Embryonic facial prominence (tissue), 1 donor: ENCODE measurements around the gene TMEM130.
"Not testable (repeated sequence)": the region's sequence is repeated elsewhere in the genome, so short reads cannot be mapped to it uniquely, and the experiment has no call there.

Experiments used
- DNase-seq: peaks from one replicate; pipeline ENCODE4 v3.0.0-alpha.2; 2016; ENCODE audit errors: extremely low spot score

The TMEM130 gene

DNA sequence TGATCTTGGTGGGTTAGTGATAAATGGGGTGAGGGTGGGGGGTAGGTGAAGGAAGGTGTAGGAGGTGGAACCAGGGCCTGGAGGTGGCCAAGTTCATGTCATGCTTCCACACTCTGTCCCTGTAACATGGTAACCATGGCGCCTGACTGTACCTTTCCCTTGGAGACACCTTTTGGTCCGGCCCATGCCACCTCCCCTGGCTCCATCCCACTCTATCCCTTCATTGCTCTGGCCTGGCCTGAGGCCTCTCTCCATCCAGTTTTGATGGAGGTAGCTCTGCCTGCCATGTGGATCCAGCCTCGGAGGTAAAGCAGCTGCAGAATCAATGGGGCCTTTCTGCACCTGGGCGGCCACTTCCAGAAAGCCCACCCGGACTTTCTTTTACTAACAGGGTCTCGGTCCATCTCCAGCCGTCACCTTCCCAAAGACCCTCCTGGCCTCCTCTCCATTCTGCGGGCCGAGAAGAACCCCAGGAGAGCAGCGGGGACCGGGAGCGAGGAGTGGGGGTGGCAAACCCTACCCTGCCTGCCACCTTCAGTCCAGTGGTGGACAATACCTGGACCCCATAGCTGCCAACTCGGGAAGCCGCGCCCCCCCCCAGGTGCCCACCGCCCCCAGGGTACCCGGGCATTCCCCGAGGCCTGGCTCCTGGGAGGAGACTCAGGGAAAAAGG is 8.0 kb upstream of the TMEM130 start:
- no peak for DNase-seq

DNA sequence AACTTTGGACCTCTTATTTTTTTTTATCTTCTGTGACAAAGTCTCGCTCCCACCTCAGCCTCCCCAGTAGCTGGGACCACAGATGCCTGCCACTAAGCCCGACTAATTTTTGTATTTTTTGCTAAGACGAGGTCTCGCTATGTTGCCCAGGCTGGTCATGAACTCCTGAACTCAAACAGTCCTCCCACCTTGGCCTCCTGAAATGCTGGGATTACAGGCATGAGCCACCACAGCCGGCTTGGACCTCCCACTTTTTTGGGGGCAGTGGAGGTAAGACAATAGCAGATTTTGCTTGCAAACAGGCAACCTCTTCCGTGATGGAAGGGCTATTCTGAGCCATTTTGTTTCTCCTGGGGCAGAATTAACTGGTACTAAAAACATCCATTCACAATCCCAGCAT is 7.3 kb upstream of the TMEM130 start:
- no peak for DNase-seq

DNA sequence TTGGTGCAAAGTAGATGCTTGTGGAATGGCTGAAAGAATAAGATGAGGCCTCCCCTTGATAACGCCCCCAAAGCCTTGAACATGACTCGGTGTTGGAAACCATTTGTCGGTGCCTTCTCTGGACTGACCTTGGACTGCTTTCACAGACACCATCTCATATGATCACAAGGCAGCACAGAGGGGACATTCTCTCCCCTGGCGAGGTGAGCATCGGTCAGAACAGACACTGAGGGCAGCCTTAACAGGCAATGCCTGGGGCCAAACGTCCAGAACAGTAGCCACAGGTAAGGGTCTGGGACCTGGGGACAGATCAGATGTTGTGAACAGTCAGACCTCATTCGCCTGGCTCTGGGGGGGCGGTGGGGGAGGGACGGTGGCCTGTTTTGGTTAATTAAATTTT is 5.7 kb upstream of the TMEM130 start:
- no peak for DNase-seq

DNA sequence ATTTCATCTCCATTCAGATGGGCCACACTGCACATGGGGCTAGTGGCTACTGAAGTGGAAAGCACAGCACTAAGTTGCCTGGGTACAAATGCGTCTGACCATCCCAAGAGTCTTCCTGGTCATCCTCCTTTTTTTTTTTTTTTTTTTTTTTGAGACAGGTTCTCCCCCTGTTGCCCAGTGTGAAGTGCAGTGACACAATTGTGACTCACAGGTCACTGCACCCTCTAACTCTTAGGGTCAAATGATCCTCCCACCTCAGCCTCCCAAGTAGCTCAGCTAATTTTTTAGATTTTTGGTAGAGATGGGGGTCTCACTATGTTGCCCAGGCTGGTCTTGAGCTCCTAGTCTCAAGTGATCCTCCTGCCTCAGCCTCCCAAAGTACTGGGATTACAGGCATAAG is 5.1 kb upstream of the TMEM130 start:
- DNase-seq, result no peak

DNA sequence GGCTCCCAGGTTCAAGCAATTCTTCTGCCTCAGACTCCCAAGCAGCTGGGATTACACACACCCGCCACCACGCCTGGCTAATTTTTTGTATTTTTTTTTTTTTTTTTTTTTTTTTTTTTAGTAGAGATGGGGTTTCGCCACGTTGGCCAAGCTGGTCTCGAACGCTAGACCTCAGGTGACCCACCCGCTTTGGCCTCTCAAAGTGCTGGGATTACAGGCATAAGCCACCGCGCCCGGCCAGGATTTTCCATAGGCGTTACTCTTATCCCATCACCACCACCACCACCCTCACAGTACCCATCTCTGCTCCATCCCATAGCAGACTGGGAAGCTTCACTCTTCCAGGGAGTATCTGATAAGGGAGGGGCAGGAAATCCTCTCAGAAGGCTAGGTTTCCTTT is 3.8 kb upstream of the TMEM130 start:
- not testable (repeated sequence) for DNase-seq

DNA sequence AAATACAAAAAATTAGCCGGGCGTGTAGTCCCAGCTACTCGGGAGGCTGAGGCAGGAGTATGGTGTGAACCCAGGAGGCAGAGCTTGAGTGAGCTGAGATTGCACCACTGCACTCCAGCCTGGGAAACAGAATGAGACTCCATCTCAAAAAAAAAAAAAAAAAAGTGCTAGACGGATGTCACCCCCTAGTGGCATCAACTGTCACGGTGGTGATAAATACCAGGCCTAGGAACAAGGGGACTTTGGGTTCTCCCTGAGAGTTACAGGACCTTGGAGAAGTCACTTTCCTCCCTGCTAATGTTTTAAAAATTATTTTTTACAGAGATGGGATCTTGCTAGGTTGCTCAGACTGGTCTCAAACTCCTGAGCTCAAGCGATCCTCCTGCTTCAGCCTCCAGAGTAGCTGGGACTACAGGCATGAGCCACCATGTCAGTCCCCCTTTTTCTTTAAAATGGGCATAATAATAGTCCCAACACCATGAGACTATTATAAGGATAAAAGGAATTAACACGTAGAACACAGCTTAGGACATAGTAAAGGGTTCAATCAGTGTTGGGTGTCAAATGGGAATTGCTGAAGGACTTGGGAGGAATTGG is 2.6 kb upstream of the TMEM130 start:
- DNase-seq, result no peak

DNA sequence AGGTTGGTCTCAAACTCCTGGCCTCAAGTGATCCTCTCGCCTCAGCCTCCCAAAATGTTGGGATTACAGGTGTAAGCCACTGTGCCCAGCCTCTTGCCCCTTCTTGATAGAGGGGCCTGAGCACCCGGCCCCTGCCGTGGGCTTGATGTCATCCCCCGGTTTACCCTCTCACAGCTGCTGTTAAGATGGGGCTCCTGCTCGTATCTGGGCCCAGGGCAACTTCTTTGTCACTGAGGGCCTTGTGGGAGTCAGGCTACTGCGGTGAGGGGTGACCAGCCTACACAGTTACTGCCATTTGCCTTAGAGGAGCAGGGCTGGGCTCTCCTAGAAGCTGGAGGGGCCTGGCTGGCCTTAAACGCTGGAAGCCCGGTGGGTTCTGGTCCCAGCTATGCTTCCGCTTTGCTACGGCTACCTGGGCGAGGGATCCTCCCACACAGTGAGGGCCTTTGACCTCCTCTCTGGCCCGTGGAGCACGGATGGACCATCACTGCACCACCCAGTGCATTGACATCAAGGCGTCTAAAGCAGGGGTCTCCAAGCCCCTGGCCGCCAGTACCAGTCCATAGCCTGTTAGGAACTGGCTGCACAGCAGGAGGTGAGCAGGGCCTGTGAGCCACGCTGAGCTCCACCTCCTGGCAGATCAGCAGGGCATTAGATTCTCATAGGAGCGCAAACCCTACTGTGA is 1.1 kb upstream of the TMEM130 start:
- DNase-seq, result no peak

DNA sequence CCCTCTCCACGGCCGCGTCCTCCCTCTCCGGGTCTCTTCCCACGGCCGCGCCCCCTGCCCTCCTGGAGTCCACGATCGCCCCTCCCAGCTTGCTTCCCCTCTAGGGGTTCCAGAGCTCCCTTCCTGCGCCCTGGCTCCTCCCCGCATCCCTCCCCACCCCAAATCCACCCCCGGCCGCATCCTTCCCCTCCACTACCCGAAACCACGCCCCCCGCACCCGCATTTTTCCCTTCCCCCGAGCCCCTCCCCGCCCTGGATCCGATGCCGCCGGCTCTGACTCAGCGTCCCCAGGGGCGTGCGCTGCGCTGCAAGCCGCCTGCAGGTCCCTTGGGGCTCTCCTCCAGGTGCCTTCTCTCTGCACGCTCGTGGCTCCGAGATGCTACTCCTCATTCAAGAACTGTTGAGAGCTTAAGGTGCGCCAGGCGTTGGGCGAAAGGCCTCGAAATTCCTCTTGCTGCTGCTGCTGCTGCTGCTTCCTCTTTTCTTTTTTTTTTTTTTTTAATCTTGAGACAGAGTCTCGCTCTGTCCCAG is 372 bp upstream of the TMEM130 start:
- no peak for DNase-seq

DNA sequence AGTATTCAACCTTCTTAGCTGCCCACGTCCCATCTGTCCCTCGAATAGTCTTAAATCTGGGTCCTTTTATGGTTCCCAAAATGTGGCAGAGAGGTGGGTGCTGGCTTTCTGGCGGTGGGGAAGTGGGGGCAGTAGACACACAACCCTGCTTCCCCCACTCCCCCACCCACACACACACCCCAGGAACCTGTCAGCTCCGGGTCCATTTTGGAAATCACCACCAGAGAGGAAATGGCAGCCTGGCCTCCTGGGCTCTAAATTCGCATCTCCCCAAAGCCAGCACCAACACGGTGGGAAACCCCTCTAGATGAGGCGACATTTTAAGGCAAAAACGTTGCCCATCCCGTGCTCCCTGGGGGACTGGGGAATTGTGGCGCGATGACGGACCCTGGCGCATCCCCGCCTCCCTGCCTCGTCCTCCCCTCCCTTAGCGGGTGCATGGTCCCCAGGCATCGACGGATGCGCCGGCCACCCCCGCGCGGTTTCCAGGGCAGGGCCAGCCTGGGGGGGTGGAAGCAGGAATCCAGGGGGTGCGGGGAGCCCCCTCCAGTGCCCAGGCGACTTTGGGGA is 702 bp downstream of the TMEM130 start:
- no peak for DNase-seq

DNA sequence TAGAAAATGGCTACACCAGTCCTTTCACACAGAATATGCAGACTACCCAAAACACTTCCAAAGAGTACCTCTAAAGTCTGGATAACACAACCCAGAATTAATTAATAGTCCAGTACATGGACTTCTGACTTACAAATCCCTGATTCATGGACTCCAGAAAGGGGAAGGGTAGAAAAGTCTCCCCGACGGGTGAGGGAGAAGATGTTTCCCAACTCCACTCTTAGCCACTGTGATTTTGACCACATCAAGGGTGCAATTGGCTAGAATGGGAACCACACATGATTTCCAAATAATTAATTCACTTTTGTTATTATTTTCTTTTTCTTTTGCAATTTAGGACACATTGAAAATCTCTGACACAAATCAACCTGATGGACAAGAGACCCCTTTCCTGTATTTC is 1.4 kb downstream of the TMEM130 start:
- no peak for DNase-seq

DNA sequence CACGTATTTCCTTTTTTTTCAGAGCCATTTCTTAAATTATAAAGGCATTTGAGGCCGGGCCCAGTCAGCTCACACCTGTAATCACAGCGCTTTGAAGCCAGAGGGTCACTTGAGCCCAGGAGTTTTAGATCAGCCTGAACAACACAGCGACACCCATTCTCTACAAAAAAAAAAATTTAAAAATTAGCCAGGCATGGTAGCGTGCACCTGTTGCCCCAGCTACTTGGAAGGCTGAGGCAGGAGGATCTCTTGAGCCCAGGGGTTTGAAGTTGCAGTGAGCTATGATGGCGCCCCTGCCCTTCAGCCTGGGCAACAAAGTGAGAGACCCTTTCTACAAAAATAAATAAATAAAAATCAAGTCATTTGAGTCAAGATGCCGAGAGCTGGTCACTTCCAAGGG is 3.0 kb downstream of the TMEM130 start:
- no peak for DNase-seq

DNA sequence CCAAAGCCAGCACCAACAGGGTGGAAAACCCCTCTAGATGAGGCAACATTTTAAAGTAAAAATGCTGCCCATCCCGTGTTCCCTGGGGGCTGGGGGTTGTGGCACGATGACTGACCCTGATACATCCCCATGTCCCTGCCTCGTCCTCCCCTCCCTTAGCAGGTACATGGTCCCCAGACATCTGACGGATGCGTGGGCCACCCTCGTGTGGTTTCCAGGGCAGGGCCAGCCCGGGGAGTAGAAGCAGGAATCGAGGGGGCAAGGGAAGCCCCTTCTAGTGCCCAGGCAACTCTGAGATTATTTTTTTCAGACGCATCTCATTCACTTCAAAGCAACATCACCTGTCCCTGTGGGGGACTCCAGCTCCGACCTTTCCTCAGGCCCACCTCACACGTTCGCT is 3.5 kb downstream of the TMEM130 start:
- DNase-seq, result no peak

DNA sequence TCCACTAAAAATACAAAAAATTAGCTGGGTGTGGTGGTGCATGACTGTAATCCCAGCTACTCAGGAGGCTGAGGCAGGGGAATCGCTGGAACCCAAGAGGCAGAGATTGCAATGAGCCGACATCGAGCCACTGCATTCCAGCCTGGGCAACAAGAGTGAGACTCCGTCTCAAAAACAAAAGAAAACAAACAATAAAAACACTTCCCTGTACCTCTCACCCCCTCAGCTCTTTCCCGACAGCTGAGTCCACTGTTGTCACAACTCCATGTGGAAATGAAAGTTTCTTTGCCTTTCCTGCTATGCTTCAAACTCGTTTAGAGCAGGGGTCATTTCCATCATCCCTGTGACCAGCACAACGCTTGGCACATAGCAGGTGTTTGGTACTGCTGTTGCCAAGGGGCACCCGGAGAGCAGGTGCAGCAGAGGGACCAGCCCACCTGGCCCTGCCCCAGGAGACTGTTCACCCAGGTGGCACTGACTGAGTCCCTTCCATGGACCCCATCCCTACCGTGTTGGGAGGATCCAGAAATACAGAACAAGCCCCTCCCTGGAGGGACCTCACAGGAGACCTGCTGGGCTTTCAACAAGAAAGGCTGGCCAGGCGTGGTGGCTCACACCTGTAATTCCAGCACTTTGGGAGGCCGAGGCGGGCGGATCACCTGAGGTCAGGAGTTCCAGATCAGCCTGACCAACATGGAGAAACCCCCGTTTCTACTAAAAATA is 4.9 kb downstream of the TMEM130 start:
- DNase-seq, result no peak

DNA sequence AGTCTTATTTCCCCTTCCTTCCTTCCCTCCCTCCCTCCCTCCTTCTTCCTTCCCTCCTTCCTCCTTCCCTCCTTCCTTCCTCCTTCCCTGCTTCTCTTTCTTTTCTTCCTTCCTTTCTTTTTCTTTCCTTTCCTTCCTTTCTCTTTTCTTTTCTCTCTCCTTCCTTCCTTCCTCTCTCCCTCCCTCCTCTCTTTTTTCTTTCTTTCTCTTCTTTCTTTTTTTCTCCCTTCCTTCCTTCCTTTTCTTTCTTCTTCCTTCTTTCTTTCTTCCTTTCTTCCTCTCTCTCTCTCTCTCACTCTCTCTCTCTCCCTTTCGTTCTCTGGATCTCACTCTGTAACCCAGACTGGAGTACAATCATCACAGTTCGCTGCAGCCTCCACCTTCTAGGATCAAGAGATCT is 6.2 kb downstream of the TMEM130 start:
- no peak for DNase-seq

DNA sequence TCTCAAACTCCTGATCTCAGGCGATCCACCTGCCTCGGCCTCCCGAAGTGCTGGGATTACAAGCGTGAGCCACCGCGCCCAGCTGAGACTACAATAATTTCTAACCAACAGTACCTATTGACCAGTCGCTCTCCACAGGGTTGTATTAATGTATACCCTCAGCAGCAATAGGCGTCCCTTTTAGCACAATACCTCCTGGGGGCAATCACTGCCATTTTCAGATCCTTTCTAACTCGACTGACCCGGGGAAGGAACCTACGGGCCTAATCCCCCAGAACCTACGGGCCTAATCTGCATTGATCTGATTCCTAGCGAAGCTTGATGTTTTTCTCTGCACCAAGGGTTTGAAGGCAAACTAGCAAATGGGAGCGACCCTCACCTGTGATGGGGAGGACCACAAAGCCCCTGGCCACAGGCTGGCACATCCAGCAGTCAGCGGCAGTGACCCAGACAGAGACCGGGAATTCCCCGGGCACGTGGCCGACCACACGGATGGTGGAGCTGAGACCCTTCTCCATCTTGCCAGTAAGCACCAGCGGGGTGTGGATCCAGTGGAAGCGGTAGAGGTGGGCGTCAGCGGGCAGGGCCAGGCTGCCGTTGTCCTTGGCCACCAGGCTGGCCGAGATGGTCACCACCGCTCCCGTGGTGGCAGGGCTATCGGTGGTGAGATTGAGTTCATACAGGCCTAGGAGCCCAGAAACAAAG is 6.9 kb downstream of the TMEM130 start:
- no peak for DNase-seq

DNA sequence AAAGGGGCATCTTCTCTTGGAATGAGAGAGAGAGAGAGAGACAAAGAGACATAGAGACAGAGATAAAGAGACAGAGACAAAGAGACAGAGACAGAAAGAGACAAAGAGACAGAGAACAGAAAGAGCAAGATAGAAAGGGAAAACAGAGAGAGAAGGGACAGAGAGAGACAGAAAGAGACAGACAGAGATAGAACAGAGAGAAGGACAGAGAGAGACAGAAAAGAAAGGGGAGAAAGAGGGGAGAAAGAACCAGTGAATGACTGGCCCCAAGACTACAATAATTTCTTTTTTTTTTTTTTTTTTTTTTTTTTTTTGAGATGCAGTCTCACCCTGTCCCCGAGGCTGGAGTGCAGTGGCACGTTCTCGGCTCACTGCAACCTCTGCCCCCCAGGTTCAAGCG is 7.6 kb downstream of the TMEM130 start:
- DNase-seq, result no peak

DNA sequence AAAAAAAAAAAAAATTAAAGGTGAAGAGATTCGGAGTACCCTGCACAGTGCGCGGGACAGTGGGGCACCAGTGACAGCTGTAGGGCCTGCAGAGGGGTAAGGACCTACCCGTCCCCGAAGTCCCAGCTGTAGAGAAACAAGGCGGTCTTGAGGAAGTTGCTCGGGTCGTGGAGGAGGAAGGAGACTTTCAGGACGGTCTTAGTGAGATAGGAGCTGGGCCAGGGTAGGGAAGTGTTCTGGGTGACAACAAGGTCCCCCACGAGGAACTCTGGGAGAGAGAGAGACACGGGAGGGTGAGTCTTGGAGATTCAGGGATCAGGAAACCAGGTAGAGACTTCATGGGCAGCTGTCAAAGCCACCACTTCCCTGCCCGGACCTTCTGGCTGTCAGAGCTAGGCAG is 9.7 kb downstream of the TMEM130 start:
- DNase-seq, result no peak

DNA sequence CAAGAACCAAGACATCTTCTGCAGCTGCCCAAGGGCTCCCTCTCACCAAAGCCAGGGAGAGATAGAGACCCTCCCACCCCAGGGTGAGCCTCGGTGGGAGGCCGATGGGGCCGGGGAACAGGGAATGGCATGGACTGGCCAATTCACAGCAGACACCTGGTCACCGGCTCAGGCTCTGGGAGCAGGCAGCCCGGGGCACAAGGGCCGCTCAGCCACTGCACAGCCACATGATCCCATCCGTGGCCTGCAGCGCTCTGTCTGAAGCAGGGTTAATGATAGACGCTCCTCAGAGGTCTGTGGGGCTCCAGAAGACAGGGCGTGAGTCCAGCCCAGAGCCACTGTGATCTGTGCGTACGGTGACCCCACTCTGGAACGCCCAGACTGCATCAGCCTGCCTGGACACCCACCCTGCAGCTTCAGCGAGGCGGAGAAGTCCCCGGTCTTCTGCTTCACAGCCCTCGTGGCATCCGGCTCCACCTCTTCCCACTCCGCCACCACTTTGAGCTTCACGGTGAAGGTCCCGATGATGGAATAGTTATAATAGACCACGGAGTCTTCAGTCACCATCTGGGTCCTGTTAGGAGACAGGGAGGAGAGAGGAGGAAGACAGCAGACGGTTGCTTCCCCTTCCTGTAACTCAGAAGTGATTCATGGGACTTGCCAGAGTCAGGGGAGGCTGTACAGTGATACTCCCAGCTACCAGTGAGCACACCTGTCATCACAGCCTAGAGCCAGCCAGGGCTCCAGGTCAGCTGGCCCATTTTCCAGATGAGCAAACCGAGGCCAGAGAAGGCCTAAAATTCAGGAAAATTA is 14.0 kb downstream of the TMEM130 start:
- no peak for DNase-seq

DNA sequence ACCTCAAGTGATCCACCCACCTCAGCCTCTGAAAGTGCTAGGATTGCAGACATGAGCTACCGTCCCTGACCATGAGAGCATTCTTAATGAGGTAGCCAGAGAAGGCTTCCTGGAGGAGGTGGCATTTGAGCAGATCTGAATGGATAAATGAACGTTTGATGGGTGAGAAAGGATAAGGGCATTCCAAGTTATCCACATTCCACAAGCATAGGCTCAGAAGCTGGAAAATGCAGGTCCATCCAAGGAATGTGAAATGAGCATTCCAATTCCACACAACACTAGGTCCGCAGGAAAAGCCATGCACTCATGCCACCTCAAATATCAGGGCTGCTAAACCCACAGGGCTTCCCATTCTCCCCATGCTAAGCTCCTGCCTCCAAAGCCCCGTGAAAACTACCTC is 17.0 kb downstream of the TMEM130 start:
- no peak for DNase-seq

DNA sequence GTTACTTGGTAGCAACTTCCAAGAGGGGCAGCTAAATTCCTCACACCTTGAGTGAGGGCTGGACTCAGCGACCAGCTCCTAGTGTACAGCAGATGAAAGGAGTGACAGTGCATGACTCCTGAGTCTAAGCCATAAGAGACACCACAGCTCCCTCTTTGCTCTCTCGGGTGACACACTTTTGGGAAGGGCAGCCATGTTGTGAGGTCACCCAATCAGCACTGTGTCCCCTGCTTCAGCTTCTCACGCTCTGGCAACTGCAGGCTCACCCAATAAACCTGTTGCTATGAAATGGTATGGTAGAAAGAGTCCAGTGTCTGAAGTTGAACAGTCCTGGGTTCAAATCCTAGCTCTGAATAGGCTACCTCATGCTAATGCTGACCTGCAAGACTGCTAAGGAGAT is 20.9 kb downstream of the TMEM130 start:
- no peak for DNase-seq

DNA sequence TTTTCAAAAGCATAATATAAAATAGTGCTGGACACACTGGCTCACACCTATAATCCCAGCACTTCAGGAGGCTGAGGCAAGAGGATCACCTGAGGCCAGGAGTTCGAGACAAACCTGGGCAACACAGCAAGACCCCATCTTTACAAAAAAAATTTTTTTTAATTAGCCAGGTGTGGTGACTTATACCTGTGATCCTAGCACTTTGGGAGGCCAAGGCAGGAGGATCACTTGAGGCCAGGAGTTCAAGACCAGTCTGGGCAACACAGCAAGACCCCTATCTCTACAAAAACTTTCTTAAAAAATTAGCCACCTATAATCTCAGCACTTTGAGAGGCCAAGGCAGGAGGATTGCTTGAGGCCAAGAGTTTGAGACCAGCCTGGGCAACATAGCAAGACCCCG is 27.3 kb downstream of the TMEM130 start:
- DNase-seq, result not testable (repeated sequence)
